ENCODE results near the gene RPS6KA2.

RPS6KA2 gene

DNA sequence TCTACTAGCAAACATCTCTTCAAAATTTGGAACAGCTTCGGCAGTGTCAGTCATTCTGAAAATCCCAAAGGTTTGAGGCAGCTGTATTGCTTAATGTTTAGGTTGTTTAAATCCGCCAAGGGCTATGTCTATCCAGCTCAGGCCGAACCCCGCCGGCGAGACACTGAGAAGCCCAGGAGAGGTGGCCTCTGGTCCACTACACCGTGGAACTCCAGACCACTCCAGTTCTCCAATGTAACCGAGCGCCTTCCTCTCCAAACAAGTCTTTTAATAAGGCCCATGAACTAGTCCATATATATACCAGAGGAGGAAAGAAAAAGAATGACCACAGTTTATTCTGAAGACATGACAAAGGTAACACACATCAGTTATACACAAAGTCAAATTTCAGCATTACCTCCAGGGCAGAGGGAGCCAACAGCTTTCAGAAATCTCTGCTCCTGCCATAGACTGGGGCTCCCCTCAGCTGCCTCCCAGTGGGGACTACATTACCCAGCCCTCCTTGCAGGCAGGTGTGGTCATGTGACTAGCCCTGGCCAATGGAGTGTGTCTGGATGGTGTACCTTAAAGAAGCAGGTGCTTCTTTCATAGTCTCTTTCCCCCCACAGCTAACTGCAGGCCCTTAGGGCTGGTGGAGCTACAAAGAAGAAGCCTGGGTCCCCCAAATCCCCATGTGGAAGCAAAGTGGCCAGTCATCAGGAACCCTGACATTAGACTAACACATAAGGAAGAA is 40.5 kb downstream of the RPS6KA2 start, which contains the start of gene RAMACL:
Gene RAMACL (minus strand): TSS at position 255 of the 733 bp plus-strand sequence. CDS start 201 bp downstream, at position 54.
- no peak within 1 kb of the TSS for H3K4me2 ChIP-seq (ENCODE audit: low read length)
- H2BK5ac ChIP-seq (ENCODE audit: low read depth, low read length, poor library complexity), result no peak within 1 kb of the TSS
- no peaks in the 10 kb centered on the region for H3K36me3 ChIP-seq (ENCODE audit: control insufficient read depth in 1 of 2, insufficient read depth in 2 of 2, low read length in 2 of 2)
- no peak within 1 kb of the TSS for H3K9ac ChIP-seq (ENCODE audit: low read length)
- no peak within 1 kb of the TSS for H2BK120ac ChIP-seq (ENCODE audit: insufficient read depth, low read length, poor library complexity)
- no peak within 1 kb of the TSS for H2AK5ac ChIP-seq (ENCODE audit: low read length)
- H3K9me3 ChIP-seq (ENCODE audit: insufficient read depth, low read depth, low read length), result no peaks in the 10 kb centered on the region
- no peak within 1 kb of the TSS for H3K4ac ChIP-seq (ENCODE audit: low read depth, low read length)
- H3K23ac ChIP-seq (ENCODE audit: low read length), result no peak within 1 kb of the TSS
- no peaks in the 10 kb centered on the region for H3K27me3 ChIP-seq (ENCODE audit: insufficient read depth, low read length)
- no peak within 1 kb of the TSS for H3K18ac ChIP-seq (ENCODE audit: low read length)
- DNase-seq, result peak in 1 of 2 donors; percentile 42
- H3K79me2 ChIP-seq (ENCODE audit: control insufficient read depth, insufficient read depth, low read length, poor library complexity), result no peaks in the 10 kb centered on the region
- H4K8ac ChIP-seq (ENCODE audit: low read depth, low read length), result no peak within 1 kb of the TSS
- H2BK12ac ChIP-seq (ENCODE audit: low read length), result no peak within 1 kb of the TSS
- H4K12ac ChIP-seq (ENCODE audit: low read depth, low read length), result no peak within 1 kb of the TSS
- no peak within 1 kb of the TSS for H3K4me3 ChIP-seq (ENCODE audit: low read depth, low read length)
- peaks cover 0 to 11% of the 10 kb centered on the region in 2 experiments for H3K4me1 ChIP-seq (ENCODE audit: control insufficient read depth in 1 of 2, insufficient read depth in 2 of 2, low read length in 2 of 2)
- H3K79me1 ChIP-seq (ENCODE audit: low read length), result no peaks in the 10 kb centered on the region
- no peak within 1 kb of the TSS for H3K14ac ChIP-seq (ENCODE audit: low read length)
- no CpG with 5 or more reads among the region's 9 CpGs for WGBS (ENCODE audit: extremely low coverage, insufficient coverage, insufficient read length)
- no peak within 1 kb of the TSS for H3K27ac ChIP-seq (ENCODE audit: low read depth, low read length)
- no peak within 1 kb of the TSS for H2AFZ ChIP-seq (ENCODE audit: insufficient read depth, low read length, poor library complexity)
- H4K91ac ChIP-seq (ENCODE audit: low read depth, low read length), result no peak within 1 kb of the TSS

DNA sequence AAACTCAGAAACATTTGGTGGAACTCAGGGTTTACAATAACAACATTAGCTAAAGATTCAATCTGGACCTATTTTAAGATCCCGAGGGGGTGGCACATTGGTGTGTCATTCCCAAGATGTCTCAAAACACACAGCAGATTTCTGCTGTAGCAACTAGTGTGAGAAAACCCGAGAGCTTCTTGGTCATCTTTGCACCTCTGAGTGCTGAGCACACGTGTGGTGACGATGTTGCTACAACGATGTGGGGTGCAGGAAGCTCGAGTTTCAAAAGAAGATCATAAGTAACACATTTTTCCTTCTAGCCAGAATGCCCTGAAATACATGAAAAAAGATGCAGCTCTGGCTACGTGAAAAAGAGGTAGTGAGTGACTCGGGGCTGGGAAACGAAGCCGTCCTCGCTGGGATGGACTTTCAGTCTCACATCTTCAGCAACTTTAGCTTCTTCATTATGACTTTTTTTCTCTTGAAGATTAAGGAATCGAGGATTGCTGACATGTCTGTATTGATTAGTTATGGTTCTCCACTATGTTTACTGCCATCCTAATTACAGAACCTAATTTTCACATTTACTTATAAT is 42.1 kb downstream of the RPS6KA2 start:
- no peak overlapping the region for H4K8ac ChIP-seq (ENCODE audit: low read depth, low read length)
- H4K91ac ChIP-seq (ENCODE audit: low read depth, low read length), result no peak overlapping the region
- no peaks in the 10 kb centered on the region for H3K36me3 ChIP-seq (ENCODE audit: control insufficient read depth in 1 of 2, insufficient read depth in 2 of 2, low read length in 2 of 2)
- no peaks in the 10 kb centered on the region for H3K9me3 ChIP-seq (ENCODE audit: insufficient read depth, low read depth, low read length)
- H2AFZ ChIP-seq (ENCODE audit: insufficient read depth, low read length, poor library complexity), result no peak overlapping the region
- H3K4me3 ChIP-seq (ENCODE audit: low read depth, low read length), result no peak overlapping the region
- no peaks in the 10 kb centered on the region for H3K27me3 ChIP-seq (ENCODE audit: insufficient read depth, low read length)
- H2AK5ac ChIP-seq (ENCODE audit: low read length), result no peak overlapping the region
- no peak overlapping the region for H2BK5ac ChIP-seq (ENCODE audit: low read depth, low read length, poor library complexity)
- H3K9ac ChIP-seq (ENCODE audit: low read length), result no peak overlapping the region
- H3K4me1 ChIP-seq (ENCODE audit: control insufficient read depth in 1 of 2, insufficient read depth in 2 of 2, low read length in 2 of 2), result peaks cover 2 to 8% of the 10 kb centered on the region in 2 experiments
- no peak overlapping the region for H3K4me2 ChIP-seq (ENCODE audit: low read length)
- H3K79me2 ChIP-seq (ENCODE audit: control insufficient read depth, insufficient read depth, low read length, poor library complexity), result no peaks in the 10 kb centered on the region
- H4K12ac ChIP-seq (ENCODE audit: low read depth, low read length), result no peak overlapping the region
- H3K4ac ChIP-seq (ENCODE audit: low read depth, low read length), result no peak overlapping the region
- no peak overlapping the region for H2BK12ac ChIP-seq (ENCODE audit: low read length)
- no CpG with 5 or more reads among the region's 12 CpGs for WGBS (ENCODE audit: extremely low coverage, insufficient coverage, insufficient read length)
- no peak overlapping the region for H3K23ac ChIP-seq (ENCODE audit: low read length)
- H2BK120ac ChIP-seq (ENCODE audit: insufficient read depth, low read length, poor library complexity), result no peak overlapping the region
- H3K14ac ChIP-seq (ENCODE audit: low read length), result no peak overlapping the region
- H3K79me1 ChIP-seq (ENCODE audit: low read length), result no peaks in the 10 kb centered on the region
- no peak overlapping the region for H3K18ac ChIP-seq (ENCODE audit: low read length)
- H3K27ac ChIP-seq (ENCODE audit: low read depth, low read length), result no peak overlapping the region
- DNase-seq, result no peak

DNA sequence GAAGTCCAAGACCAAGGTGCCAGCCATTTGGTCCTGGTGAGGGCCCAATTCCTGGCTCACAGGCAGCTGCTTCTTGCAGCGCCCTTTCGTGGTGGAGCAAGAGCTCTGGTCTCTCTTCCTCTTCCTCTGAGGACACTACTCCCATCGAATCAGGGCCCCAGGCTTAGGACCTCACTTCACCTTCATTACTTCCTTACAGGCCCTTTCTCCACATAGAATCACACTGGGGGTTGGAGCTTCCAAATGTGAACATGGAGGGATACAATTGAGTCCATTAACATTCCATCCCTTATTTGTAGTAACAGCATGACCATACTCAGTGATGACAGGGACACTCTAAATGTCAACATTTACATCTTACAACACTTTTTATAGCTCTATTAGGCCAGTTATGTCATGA is 42.9 kb downstream of the RPS6KA2 start:
- no peak overlapping the region for H4K12ac ChIP-seq (ENCODE audit: low read depth, low read length)
- no peak overlapping the region for H3K4me2 ChIP-seq (ENCODE audit: low read length)
- H3K9ac ChIP-seq (ENCODE audit: low read length), result no peak overlapping the region
- H2BK5ac ChIP-seq (ENCODE audit: low read depth, low read length, poor library complexity), result no peak overlapping the region
- no peak overlapping the region for H3K14ac ChIP-seq (ENCODE audit: low read length)
- DNase-seq, result no peak
- H3K4me1 ChIP-seq (ENCODE audit: control insufficient read depth in 1 of 2, insufficient read depth in 2 of 2, low read length in 2 of 2), result peaks cover 2 to 8% of the 10 kb centered on the region in 2 experiments
- no peak overlapping the region for H3K4ac ChIP-seq (ENCODE audit: low read depth, low read length)
- H3K36me3 ChIP-seq (ENCODE audit: control insufficient read depth in 1 of 2, insufficient read depth in 2 of 2, low read length in 2 of 2), result no peaks in the 10 kb centered on the region
- no peaks in the 10 kb centered on the region for H3K27me3 ChIP-seq (ENCODE audit: insufficient read depth, low read length)
- no peak overlapping the region for H4K91ac ChIP-seq (ENCODE audit: low read depth, low read length)
- no peaks in the 10 kb centered on the region for H3K79me1 ChIP-seq (ENCODE audit: low read length)
- no peaks in the 10 kb centered on the region for H3K9me3 ChIP-seq (ENCODE audit: insufficient read depth, low read depth, low read length)
- H3K27ac ChIP-seq (ENCODE audit: low read depth, low read length), result no peak overlapping the region
- H3K79me2 ChIP-seq (ENCODE audit: control insufficient read depth, insufficient read depth, low read length, poor library complexity), result no peaks in the 10 kb centered on the region
- WGBS (ENCODE audit: extremely low coverage, insufficient coverage, insufficient read length), result no CpG with 5 or more reads among the region's 3 CpGs
- no peak overlapping the region for H4K8ac ChIP-seq (ENCODE audit: low read depth, low read length)
- no peak overlapping the region for H2AFZ ChIP-seq (ENCODE audit: insufficient read depth, low read length, poor library complexity)
- H2BK12ac ChIP-seq (ENCODE audit: low read length), result no peak overlapping the region
- no peak overlapping the region for H2BK120ac ChIP-seq (ENCODE audit: insufficient read depth, low read length, poor library complexity)
- no peak overlapping the region for H3K4me3 ChIP-seq (ENCODE audit: low read depth, low read length)
- no peak overlapping the region for H3K23ac ChIP-seq (ENCODE audit: low read length)
- no peak overlapping the region for H3K18ac ChIP-seq (ENCODE audit: low read length)
- no peak overlapping the region for H2AK5ac ChIP-seq (ENCODE audit: low read length)

DNA sequence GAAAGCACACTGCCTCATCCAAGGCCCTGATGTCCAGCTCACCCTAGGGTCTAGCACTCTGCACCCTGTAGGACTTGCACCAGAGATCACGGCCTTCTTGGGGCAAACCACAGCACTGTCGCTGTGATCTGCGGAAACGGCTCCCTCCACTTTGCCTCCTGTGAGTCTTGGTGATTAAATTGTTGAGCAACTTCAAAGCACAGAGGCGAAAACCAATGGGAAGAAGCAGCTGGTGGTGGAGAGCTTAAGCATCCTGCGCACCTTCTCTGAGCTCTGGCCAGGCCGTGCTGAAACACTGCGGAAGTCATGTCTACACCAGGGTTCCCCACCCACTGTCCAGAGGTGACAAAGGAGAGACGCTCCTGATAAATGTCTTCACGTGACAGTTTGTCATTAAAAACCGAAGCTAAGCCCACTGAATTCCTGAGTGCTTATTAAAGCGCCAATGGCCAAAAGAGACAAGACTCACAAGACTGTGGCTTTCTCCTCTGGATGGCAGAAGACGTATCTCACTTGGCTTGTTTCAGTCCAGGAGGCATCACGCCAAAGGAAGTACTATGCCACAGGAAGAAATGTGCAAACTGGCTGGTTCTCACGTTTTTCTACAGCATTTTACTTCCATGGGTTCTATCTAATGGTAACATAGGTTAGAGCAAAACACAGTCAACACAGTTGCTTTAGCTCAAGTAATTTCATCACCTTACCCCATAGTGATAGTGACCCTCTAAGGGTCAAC is 43.7 kb downstream of the RPS6KA2 start:
- Histone ChIP-seq H3K9ac (ENCODE audit: low read length) (no peak overlapping the region), H2AK5ac (ENCODE audit: low read length) (no peak overlapping the region), H3K14ac (ENCODE audit: low read length) (no peak overlapping the region), H3K23ac (ENCODE audit: low read length) (no peak overlapping the region), H3K27ac (ENCODE audit: low read depth, low read length) (no peak overlapping the region), H2BK12ac (ENCODE audit: low read length) (no peak overlapping the region), H3K4me1 (ENCODE audit: control insufficient read depth in 1 of 2, insufficient read depth in 2 of 2, low read length in 2 of 2) (peaks cover 2 to 5% of the 10 kb centered on the region in 2 experiments), H4K8ac (ENCODE audit: low read depth, low read length) (no peak overlapping the region), H3K36me3 (ENCODE audit: control insufficient read depth in 1 of 2, insufficient read depth in 2 of 2, low read length in 2 of 2) (no peaks in the 10 kb centered on the region), H3K27me3 (ENCODE audit: insufficient read depth, low read length) (no peaks in the 10 kb centered on the region), H4K91ac (ENCODE audit: low read depth, low read length) (no peak overlapping the region), H3K4ac (ENCODE audit: low read depth, low read length) (no peak overlapping the region), H2BK5ac (ENCODE audit: low read depth, low read length, poor library complexity) (no peak overlapping the region), H3K79me2 (ENCODE audit: control insufficient read depth, insufficient read depth, low read length, poor library complexity) (no peaks in the 10 kb centered on the region), H3K79me1 (ENCODE audit: low read length) (no peaks in the 10 kb centered on the region), H2BK120ac (ENCODE audit: insufficient read depth, low read length, poor library complexity) (no peak overlapping the region), H4K12ac (ENCODE audit: low read depth, low read length) (no peak overlapping the region), H3K4me3 (ENCODE audit: low read depth, low read length) (no peak overlapping the region), H3K9me3 (ENCODE audit: insufficient read depth, low read depth, low read length) (no peaks in the 10 kb centered on the region), H3K4me2 (ENCODE audit: low read length) (no peak overlapping the region), H3K18ac (ENCODE audit: low read length) (no peak overlapping the region), H2AFZ (ENCODE audit: insufficient read depth, low read length, poor library complexity) (no peak overlapping the region)
- no CpG with 5 or more reads among the region's 15 CpGs for WGBS (ENCODE audit: extremely low coverage, insufficient coverage, insufficient read length)
- no peak for DNase-seq
